Sciatic nerve (tissue), 2 donors: ENCODE results near the gene OTOF. TPM values are rescaled to one million over a fixed set of nuclear protein-coding genes. Genes with fewer than 3 reads are reported as not detected.

Experiments used
- ATAC-seq: fragments of 200-7000 bp; cut with Tn5 transposase; one replicate; pipeline ENCODE4 v1.9.1; 2020; ENCODE audit warnings: mild to moderate bottlenecking, moderate library complexity
- DNase-seq: peaks from one replicate; pipeline ENCODE4 v3.0.0-alpha.2; 2020; ENCODE audit warnings: low spot score
- intact Hi-C: fragments of 100-400 bp; cut with DNase I; formaldehyde crosslinking; loops from one replicate; pipeline ENCODE4 v1.14.2; 2022
- total RNA-seq: library from RNA; stranded (reverse); fragmentation: NEBNext Ultra II Directional; extraction: Animal tissue kit (Norgen Biotek cat#: 25700); gene quantifications from one replicate; pipeline ENCODE4 v1.2.1, GENCODE V29; 2021
- donor health status: DM: no; HTN: no; CAD: no.
- donor health status: DM: no; HTN: no; CAD: no.

Gene OTOF
- total RNA-seq, 1 donor from 2014 or later, result 0.13 TPM

DNA sequence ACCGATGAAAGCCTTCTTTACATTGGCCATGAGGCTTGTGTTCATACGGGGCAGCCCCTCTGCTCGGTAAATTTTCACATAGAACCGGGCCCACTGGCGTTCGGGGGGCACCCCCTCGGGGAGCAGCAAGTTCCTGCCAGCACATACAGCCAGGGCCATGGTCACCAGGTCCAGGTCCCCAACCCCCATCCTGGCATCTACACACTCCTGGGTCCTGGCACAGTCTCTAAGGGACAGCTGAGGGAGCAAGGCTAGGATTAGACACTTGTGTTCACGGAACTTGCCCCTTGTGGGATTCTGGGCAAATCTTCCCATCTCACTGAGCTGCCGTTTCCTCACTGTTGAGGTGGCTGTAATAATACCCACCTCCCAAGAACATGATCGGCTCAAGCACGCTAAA lies 5.6 kb upstream of the OTOF start:
- intact Hi-C loops, result no loop called here
- no peak for ATAC-seq
- no peak for DNase-seq

DNA sequence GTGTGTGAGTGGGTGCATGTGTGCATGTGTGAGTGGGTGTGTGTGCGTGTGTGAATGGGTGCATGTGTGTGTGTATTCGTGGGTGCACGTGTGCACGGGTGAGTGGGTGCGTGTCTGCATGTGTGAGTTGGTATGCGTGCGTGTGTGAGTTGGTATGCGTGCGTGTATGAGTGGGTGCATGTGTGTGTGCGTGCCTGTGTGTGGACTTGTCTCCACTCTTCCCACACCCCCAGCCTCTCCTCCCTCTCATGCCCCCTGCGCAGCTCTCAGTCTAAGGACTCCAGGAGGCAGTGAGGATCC lies 5.1 kb upstream of the OTOF start:
- ATAC-seq (no peak), DNase-seq (no peak)
- intact Hi-C loops, result no loop called here

DNA sequence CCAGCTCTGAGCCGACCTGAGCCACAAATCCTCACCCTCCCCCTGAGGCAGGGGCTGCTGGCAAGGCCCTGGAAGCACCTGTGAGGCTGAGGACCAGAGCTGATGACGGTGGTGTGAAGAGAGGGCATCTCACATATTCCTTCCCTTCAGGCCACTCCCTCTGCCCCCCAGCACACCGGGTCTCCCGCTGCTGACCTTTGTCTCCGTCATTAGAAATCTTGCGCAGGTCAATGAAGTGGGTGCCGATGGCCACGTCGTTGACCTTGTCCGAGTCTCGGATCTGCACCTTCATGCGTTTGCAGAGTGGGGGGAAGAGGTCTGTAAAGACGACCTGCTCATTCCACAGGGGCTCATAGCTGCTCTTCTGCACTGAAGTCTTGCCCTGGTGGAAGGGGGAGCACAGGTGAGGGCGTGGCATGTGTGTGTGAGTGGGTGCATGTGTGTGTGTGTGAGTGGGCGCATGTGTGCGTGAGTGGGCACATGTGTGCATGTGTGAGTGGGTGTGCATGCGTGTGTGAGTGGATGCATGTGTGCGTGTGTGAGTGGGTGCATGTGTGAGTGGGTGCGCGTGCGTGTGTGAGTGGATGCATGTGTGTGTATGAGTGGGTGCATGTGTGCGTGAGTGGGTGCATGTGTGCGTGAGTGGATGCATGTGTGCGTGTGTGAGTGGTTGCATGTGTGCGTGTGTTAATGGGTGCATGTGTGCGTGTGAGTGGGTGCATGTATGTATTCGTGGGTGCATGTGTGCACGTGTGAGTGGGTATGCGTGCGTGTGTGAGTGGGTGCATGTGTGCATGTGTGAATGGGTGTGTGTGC lies 4.5 kb upstream of the OTOF start:
- intact Hi-C loops, result no loop called here
- ATAC-seq (no peak), DNase-seq (no peak)

DNA sequence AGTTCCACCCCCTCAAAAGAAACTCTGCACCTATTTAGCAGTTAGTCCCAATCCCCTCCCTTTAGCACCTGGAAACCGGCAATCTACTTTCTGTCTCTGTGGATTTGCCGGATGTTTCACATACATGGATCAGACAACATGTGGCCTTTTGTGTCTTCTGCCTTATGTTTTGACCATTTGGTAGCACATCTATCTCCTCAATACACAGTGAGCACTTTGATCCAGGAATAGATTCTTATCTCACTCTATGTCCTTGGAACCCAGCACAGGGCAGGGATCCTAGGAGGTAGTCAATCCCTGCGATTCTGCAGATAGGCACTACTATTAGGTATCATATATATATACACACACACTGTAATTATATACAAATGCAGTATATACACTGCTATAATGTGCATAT lies 3.8 kb upstream of the OTOF start:
- ATAC-seq (no peak), DNase-seq (no peak)
- intact Hi-C loops, result no loop called here

DNA sequence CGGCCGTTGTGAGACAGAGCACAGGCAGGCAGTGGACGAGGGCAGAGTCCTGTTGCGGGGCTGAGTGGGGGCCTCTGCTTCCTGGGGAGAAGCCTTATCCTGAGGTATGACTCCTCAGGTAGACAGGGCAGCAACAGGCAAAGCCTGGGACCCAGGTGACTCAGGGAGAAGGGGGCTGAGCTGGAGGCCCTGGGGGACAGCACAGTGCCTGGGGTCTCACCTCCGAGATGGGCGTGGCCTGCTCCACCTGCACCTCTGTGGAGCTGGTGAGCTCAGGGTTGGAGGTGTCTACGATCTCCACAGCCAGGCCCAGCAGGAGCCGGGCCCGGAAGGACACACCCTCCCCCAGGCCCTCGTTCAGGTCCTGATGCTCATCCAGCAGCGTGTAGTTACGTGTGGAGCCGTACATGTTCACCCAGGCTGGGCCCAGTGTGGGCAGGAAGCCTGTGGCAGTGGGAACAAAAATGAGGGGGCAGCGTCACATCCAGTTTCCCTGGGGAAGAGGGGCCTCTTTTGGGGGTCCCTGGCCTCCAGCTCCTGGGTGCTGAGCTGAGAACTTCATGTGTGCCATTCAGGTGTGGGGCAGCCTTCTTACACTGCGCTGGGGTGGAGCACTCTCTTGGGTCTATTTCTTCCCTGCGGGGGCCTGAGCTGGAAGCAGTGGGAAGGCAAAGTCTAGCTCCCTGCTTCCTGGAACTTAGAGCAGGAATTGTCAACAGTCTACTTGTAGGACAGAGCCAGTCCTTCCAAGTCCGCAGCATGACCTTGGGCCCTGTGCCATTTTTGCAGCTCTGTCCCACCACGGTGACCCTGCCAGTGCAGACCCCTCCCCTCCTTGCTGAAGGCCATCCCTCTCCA lies 2.9 kb upstream of the OTOF start:
- intact Hi-C loops, result no loop called here
- DNase-seq, result no peak
- ATAC-seq, result no peak

DNA sequence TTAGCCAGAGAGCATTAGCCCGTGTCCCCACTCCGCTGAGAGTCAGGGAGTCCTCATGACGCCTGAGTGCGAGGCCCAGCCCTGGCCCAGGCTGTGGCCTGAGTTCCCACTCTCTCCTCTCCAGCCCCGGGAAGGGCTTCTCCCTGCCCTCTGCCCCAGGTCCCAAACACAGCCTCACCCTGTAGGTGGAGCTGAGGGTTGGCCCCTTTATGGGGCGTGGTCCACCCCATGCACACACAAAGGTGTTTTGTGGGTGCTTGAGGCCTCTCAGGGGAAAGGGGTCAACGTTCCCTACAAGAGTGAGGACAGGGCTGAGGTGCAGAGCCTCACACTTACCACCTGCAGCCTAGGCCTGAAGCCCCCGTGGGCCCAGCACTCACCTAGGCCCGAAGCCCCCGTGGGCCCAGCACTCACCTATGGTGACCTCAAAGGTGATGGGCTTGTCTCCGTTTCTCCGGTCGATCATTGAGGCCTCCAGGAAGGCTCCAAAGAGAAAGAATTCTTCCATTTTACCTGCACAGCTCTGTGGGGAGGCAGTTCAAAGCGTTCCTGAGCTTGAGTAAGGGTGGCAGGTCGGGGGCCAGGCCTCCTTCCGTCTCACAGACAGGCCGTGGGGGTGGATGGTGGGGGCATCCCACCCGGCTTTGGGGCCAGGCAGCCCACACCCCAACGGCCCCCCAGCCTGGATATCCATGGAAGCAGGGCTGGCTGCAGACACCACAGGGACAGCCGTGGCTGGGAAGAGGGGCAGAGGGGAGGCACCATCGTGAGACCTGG lies 2.1 kb upstream of the OTOF start:
- intact Hi-C loops, result no loop called here
- ATAC-seq (no peak), DNase-seq (no peak)

DNA sequence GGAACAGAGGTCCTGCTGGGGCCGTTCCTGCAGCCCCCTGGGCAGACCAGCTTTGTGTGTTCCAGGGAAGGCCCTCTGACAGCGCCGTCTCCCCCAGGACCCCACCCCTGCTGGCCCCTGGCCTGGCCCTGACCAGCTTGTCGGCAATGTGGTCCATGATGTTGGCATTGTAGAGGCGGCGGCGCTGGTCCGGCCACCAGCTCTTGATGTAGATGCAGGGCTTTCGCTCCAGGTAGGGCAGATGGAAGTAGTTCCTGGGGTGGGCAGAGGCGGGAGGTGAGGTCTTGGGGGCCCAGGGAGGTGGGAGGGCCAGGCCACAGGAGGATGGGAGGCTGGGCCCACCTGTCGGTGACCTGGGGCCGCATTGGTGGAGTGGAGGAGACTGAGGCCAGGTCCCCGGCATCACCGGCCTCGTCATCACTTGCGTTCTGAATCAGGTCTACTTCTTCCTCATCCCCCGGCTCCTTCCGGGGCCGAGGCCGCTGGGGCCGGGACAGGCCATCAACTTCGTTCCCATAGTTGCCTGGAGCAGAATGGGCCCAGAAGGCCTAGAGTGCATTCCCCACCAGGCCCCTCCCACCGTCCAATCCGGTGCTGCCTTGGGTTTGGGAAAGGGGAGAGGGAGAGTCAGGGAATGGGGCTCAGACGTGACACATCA lies 1.3 kb upstream of the OTOF start:
- intact Hi-C loops, result no loop called here

DNA sequence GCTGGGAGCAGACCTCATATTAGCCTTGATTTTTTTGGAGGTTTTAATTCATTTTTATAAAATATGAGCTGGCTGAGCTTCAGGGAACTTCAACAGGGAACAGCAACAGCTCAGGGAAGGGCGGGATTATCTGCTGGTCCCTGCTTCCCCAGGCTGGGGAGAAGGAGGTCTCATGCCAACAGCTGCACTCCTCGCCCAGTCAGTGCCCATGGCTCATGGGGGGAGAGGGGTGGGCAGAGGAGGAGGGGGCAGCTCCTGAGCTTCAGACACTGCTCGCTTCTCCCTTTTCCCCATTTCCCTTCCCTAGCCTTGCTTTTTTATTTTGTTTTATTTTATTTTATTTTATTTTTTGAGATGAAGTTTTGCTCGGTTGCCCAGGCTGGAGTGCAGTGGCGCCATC lies 442 bp upstream of the OTOF start:
- ATAC-seq (no peak), DNase-seq (no peak)
- intact Hi-C loops, result no loop called here

More for the DNA sequence above, 1.3 kb upstream of the OTOF start:
- ATAC-seq (no peak), DNase-seq (no peak)

DNA sequence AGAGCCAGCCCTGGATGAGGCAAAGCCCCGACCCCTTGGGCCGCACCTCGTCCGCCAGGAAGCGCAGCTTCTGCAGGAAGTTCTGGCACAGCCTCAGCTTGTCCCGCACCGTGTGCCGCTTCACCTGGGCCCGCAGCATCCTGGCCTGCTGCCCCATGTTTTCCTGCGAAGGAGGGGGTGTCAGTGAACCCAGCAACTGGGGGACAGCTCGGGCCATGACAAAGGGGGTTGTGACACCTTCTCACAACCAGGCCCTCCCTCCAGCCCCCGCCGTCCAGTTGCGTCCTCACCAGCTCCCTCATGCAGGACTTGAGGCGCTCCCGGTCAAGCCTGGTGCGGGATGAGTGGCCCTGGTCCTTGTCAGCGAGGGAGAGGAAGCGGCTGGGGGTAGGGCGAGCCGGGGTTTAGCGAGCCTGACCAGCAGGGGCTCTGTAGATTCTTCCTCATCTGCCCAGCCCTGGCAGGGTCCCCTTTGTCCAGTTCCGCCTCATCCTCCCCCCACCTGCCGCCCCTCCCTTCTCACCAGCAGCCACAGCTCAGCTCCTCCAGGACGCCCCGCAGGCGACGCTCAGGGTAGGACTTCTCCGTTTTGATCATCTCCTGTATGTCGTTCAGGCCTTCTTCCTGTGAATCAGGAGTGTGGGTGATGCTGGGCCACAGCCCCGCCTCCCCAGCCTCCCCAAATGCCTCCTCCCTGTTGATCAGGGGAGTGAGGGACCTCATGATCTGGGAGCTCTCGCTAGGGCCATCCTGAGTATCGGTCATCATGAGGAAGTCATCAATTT lies 606 bp downstream of the OTOF start:
- intact Hi-C loops, result no loop called here
- ATAC-seq (peak; percentile 27), DNase-seq (no peak)

DNA sequence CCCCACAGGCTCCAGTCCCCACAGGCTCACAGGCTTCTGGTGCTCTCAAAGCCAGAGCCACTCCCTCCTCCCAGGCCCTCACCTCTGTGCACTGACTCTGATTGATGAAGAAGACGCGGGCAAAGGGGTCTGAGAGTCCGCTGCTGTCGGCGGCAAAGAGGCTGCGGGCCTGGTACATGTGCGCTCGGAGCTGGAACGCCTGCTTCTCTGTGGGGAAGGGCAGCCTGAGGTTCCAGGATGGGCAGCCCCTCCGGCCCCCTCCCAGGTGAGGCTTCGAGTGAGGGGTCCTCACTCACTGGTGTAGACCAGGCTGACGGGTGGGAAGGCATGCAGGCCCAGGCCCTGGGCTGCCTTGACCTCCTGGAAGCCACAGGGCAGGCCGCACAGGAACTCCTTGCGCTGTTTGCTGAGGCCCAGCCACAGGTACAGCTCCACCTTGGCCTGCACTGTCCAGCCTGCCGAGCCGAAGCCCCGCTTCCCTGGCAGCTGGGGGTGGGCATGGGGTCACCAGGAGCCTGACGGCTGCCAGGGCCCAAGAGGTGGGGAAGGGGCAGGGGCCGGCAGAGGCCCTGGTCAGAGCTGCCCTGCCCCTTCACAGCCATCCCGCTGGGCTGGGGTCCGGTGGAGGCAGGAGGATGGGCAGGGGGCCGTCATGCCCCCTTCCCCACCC lies 2.0 kb downstream of the OTOF start:
- intact Hi-C loops, result no loop called here
- DNase-seq (no peak), ATAC-seq (no peak)

DNA sequence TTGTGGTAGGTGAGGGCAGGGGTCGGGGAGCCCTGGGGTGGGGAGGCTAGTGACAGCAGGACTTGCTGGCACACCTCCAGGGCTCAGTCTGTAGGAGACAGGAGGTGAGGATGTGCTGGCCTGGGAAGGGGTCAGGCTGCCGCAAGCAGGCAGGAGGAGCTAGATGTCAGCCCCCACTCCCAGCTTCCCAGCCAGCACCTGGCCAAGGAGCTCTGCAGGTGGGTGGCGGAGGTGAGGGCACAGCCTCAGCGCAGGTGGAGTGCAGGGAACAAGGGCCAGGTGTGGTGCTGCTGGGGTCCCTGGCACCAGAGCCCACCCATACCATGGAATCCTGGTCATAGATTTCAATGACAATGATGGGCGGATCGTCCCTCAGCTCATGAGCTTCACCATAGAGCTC lies 2.9 kb downstream of the OTOF start:
- ATAC-seq, result no peak
- intact Hi-C loops, result no loop called here
- no peak for DNase-seq

DNA sequence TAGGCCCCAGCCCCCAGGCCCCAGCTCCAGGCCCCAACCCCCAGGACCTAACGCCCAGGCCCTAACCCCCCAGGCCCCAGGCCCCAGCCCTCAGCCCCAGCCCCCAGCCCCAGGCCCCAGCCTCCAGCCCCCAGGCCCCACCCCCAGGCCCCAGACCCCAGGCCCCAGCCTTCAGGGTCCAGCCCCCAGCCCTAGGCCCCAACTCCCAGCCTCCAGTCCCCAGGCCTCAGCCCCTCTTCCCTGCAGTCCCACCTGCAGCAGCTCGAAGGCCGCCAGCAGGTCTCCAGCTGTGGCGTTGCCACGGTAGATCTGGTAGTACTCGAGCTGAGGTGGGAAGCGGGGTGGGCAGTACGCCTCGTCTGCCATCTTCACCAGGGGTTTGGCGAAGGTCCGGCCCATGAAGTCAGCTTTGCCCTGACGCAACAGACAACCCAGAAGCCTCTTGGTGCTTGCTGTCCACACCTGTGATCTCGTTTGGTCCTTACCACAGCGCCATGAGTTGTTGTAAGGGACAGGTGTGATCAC lies 3.6 kb downstream of the OTOF start:
- ATAC-seq (no peak), DNase-seq (no peak)
- intact Hi-C loops, result no loop called here

DNA sequence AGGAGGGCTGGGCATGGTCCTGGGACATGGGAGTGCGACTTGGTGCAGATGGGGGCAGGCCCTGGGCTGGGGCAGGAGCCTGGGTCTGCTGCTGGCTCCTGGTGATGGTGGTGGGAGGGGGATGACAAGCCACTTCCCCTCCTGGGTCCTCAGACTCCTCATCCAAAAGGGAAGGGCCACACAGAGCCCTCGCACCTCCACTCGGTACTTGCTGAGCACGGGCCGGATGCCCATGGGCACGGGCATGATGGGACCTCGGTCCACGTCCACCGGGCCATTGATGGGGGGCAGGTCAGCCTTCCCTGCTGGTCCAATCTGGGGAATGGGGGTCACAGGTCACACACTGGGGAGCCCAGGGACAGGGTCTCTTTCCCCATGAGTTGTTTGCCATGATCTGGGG lies 4.1 kb downstream of the OTOF start:
- intact Hi-C loops, result no loop called here
- no peak for ATAC-seq

DNA sequence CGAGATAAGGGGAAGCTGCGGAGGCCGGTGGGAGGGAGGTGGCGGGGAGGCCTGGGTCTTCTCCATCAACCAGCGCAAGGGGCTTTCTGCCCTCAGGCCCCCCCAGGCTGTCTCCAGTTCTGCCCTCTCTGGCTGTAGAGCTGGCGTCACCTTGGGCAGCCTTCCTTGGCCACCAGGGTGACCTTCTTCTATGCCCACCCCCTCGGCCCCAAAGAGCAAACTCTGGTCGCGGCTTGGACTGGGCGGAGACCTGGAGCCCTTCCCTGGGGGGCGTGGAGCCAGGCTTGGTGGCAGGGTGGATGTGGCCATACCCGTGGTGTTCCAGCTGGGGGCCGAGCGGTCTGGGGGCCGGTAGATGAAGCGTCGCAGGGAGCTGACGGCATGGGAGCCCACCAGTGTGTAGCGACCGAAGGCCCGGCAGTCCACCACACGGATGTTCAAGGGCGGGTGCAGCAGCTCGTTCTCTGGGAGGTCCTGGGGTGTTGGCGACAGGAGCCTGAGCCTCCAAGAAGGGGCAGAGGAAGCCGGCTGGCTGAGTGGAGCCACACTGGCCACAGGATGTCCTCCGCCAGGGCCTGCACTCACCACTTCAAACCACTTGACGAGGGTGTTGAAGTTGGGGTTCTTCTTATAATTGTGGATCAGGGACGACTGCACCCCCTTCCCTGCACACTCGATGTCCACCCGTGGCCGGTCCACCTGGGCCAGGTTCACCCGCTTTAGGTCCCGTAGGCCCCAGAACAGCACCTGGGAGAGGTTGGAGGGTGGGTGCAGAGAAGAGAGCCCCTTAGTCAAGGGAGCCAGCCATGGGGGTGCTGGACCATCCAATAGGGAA lies 4.9 kb downstream of the OTOF start:
- ATAC-seq (no peak), DNase-seq (no peak)
- intact Hi-C loops, result no loop called here

More for the DNA sequence above, 4.1 kb downstream of the OTOF start:
- DNase-seq, result no peak

DNA sequence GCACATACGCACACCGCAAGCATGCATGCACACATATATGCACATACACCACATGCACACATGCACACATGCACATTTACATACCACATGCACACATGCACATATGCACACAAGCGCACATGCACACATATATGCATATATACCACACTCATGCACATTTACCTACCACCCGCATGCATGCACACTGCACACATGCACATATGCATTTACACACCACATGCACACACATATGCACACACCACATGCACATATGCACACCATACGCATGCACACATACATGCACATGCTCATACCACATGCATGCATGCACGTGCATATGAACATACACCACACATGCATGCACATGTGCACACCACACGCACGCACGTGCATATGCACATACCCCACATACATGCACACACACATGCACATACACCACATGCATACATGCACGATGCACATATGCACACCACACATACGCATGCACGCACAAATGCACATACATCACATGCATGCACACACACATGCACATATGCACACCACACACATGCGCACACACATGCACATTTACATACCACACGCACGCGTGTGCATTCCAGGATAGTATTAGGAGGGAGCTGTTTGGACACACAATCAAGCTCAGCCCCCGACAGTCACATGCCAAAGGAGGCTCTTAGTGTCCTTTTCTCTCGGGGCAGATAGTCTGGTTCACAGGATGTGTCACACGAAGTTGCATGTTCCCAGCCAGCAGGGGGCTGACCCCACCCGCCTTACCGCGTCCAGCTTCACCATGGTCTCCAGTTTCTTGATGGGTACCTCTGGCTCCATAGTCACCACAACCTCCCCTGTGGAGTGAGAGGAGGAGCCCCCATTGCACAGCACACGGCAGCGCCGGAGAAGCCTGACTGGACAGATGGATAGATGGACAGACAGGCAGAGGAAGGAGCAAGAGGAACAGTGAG lies 5.9 kb downstream of the OTOF start:
- no peak for DNase-seq
- intact Hi-C loops, result no loop called here

DNA sequence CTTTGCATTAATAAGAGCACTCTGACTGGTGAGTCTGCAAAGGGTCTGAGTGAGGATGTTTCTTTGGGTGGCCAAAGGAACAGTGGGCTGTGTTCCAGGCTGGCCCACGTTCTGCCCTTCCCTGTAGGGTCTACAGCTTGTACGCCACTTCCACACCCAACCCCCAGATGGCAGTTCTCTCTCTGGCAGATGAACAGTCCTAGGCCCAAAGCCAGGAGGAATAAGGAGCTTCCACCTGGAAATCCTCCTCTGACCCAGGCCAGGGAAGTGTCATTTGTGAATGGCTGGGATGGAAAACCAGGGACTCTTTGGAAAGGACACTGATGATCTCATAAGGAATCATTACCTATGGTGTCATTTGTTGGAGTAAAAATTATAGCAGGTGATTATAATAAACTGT lies 6.6 kb downstream of the OTOF start:
- intact Hi-C loops, result no loop called here
- DNase-seq (no peak), ATAC-seq (no peak)

More for the DNA sequence above, 5.9 kb downstream of the OTOF start:
- no peak for ATAC-seq
